Nephron (organoid): ENCODE measurements around the gene EDRF1.

Experiments
- H3K27ac Mint-ChIP-seq, 3 experiments: 2 replicates each; pipeline ENCODE4 v1.8.0; 2020; ENCODE audit warnings: mixed read lengths in 3 of 3, mild to moderate bottlenecking in 2 of 3, moderate library complexity in 1 of 3
- H3K27me3 Mint-ChIP-seq: 2 replicates; pipeline ENCODE4 v1.8.0; 2021; ENCODE audit warnings: low read depth, mild to moderate bottlenecking, moderate library complexity, mixed read lengths
- H3K36me3 Mint-ChIP-seq: 2 replicates; pipeline ENCODE4 v1.8.0; 2020; ENCODE audit warnings: low read depth, mixed read lengths
- H3K4me1 Mint-ChIP-seq: 2 replicates; pipeline ENCODE4 v1.8.0; 2020; ENCODE audit warnings: mixed read lengths
- H3K4me3 Mint-ChIP-seq, 3 experiments: 2 replicates each; pipeline ENCODE4 v1.8.0; 2020; ENCODE audit warnings: mild to moderate bottlenecking in 3 of 3, mixed read lengths in 3 of 3, moderate library complexity in 2 of 3
- H3K9me3 Mint-ChIP-seq: 2 replicates; pipeline ENCODE4 v1.8.0; 2020; ENCODE audit warnings: mixed read lengths
- CTCF ChIP-seq, 3 experiments: fragments of 200-600 bp; sonication (generic); IDR thresholded peaks; one replicate each; pipeline ENCODE4 v1.5.0; 2021; ENCODE audit warnings: antibody characterized with exemption in 3 of 3; ENCODE audit not compliant: unreplicated experiment in 3 of 3

The EDRF1 gene

GRCh38 chr10:125684581-125684980 is 34.9 kb upstream of the EDRF1 start:
- Mint-ChIP-seq H3K4me3 (no peak overlapping the region), H3K36me3 (no peaks in the 10 kb centered on the region), H3K27me3 (no peaks in the 10 kb centered on the region), H3K9me3 (peaks cover 3% of the 10 kb centered on the region), H3K27ac (no peak overlapping the region), H3K4me1 (peaks cover 5% of the 10 kb centered on the region)
- TF ChIP-seq CTCF (IDR thresholded peaks at IDR 0.05; ENCODE audit: unreplicated experiment in 3 of 3) = no peak

GRCh38 chr10:125687507-125688185 is 31.9 kb upstream of the EDRF1 start:
- H3K4me1 Mint-ChIP-seq = peaks cover 16% of the 10 kb centered on the region
- H3K27me3 Mint-ChIP-seq = peaks cover 6% of the 10 kb centered on the region
- no peaks in the 10 kb centered on the region for H3K9me3 Mint-ChIP-seq
- no peak overlapping the region for H3K27ac Mint-ChIP-seq
- no peak for TF ChIP-seq CTCF (IDR thresholded peaks at IDR 0.05; ENCODE audit: unreplicated experiment in 3 of 3)
- H3K36me3 Mint-ChIP-seq = no peaks in the 10 kb centered on the region
- H3K4me3 Mint-ChIP-seq = no peak overlapping the region

- H3K27ac Mint-ChIP-seq = peak overlapping the region; percentile 37 to 58 (median 49)
- no peak for TF ChIP-seq CTCF (IDR thresholded peaks at IDR 0.05; ENCODE audit: unreplicated experiment in 3 of 3)
- H3K9me3 Mint-ChIP-seq = no peaks in the 10 kb centered on the region
- peaks cover 6% of the 10 kb centered on the region for H3K27me3 Mint-ChIP-seq
- H3K4me1 Mint-ChIP-seq = peaks cover 23% of the 10 kb centered on the region
- H3K4me3 Mint-ChIP-seq = no peak overlapping the region
- H3K36me3 Mint-ChIP-seq = no peaks in the 10 kb centered on the region
Measured at GRCh38 chr10:125689955-125690569, 29.4 kb upstream of the EDRF1 start.

- Mint-ChIP-seq H3K4me1 (peaks cover 26% of the 10 kb centered on the region), H3K27me3 (peaks cover 6% of the 10 kb centered on the region), H3K9me3 (no peaks in the 10 kb centered on the region), H3K36me3 (no peaks in the 10 kb centered on the region), H3K27ac (peak overlapping the region in 1 of 3 experiments; percentile 41), H3K4me3 (no peak overlapping the region)
- TF ChIP-seq CTCF (IDR thresholded peaks at IDR 0.05; ENCODE audit: unreplicated experiment in 3 of 3) = no peak
Measured at GRCh38 chr10:125691160-125691981, 28.1 kb upstream of the EDRF1 start.

GRCh38 chr10:125692196-125692595 is 27.3 kb upstream of the EDRF1 start:
- peaks cover 6% of the 10 kb centered on the region for H3K27me3 Mint-ChIP-seq
- no peak overlapping the region for H3K4me3 Mint-ChIP-seq
- H3K9me3 Mint-ChIP-seq = no peaks in the 10 kb centered on the region
- no peaks in the 10 kb centered on the region for H3K36me3 Mint-ChIP-seq
- no peak overlapping the region for H3K27ac Mint-ChIP-seq
- peaks cover 26% of the 10 kb centered on the region for H3K4me1 Mint-ChIP-seq
- TF ChIP-seq CTCF (IDR thresholded peaks at IDR 0.05; ENCODE audit: unreplicated experiment in 3 of 3) = no peak
